ENCODE data around the gene GVQW3.
"Not testable (repeated sequence)": the region's sequence is repeated elsewhere in the genome, so short reads cannot be mapped to it uniquely, and the experiment has no call there.

GVQW3 gene

GRCh38 chr11:76392870-76393269, 11.7 kb downstream of the GVQW3 start:
- no peaks in the 10 kb centered on the region for H3K27me3 Mint-ChIP-seq
- no peaks in the 10 kb centered on the region for H3K9me3 Mint-ChIP-seq
- no peak for ATAC-seq (replicated peaks; ENCODE audit: extremely low read depth, poor library complexity, severe bottlenecking)
- DNase-seq (ENCODE audit: low spot score in 2 of 2) = no peak
- H3K27ac Mint-ChIP-seq (ENCODE audit: low read depth) = no peak overlapping the region
- no peak overlapping the region for H3K4me3 Mint-ChIP-seq
- no peaks in the 10 kb centered on the region for H3K36me3 Mint-ChIP-seq (ENCODE audit: insufficient read depth)
- H3K4me1 Mint-ChIP-seq = no peaks in the 10 kb centered on the region

GRCh38 chr11:76394411-76394810, 13.3 kb downstream of the GVQW3 start:
- Mint-ChIP-seq H3K27ac (ENCODE audit: low read depth) (no peak overlapping the region), H3K4me1 (no peaks in the 10 kb centered on the region)
- DNase-seq (ENCODE audit: low spot score in 2 of 2) = no peak

GRCh38 chr11:76395296-76395695, 14.2 kb downstream of the GVQW3 start:
- Mint-ChIP-seq H3K9me3 (no peaks in the 10 kb centered on the region), H3K27me3 (no peaks in the 10 kb centered on the region), H3K4me3 (no peak overlapping the region), H3K36me3 (ENCODE audit: insufficient read depth) (no peaks in the 10 kb centered on the region), H3K27ac (ENCODE audit: low read depth) (no peak overlapping the region), H3K4me1 (no peaks in the 10 kb centered on the region)
- DNase-seq (ENCODE audit: low spot score in 2 of 2) = no peak
- ATAC-seq (replicated peaks; ENCODE audit: extremely low read depth, poor library complexity, severe bottlenecking) = no peak

More at GRCh38 chr11:76394411-76394810, 13.3 kb downstream of the GVQW3 start:
- Mint-ChIP-seq H3K4me3 (no peak overlapping the region), H3K9me3 (no peaks in the 10 kb centered on the region), H3K36me3 (ENCODE audit: insufficient read depth) (no peaks in the 10 kb centered on the region), H3K27me3 (no peaks in the 10 kb centered on the region)
- ATAC-seq (replicated peaks; ENCODE audit: extremely low read depth, poor library complexity, severe bottlenecking) = no peak

GRCh38 chr11:76397383-76397782, 16.3 kb downstream of the GVQW3 start:
- DNase-seq (ENCODE audit: low spot score in 2 of 2) (no peak), ATAC-seq (replicated peaks; ENCODE audit: extremely low read depth, poor library complexity, severe bottlenecking) (no peak)
- Mint-ChIP-seq H3K36me3 (ENCODE audit: insufficient read depth) (no peaks in the 10 kb centered on the region), H3K27me3 (no peaks in the 10 kb centered on the region), H3K27ac (ENCODE audit: low read depth) (no peak overlapping the region), H3K4me3 (no peak overlapping the region), H3K9me3 (no peaks in the 10 kb centered on the region), H3K4me1 (no peaks in the 10 kb centered on the region)

GRCh38 chr11:76400967-76401366, 19.8 kb downstream of the GVQW3 start:
- ATAC-seq (replicated peaks; ENCODE audit: extremely low read depth, poor library complexity, severe bottlenecking) = no peak
- H3K9me3 Mint-ChIP-seq = no peaks in the 10 kb centered on the region
- H3K27me3 Mint-ChIP-seq = no peaks in the 10 kb centered on the region
- no peaks in the 10 kb centered on the region for H3K4me1 Mint-ChIP-seq
- H3K27ac Mint-ChIP-seq (ENCODE audit: low read depth) = peak overlapping the region; percentile 83
- no peak for DNase-seq (ENCODE audit: low spot score in 2 of 2)
- no peaks in the 10 kb centered on the region for H3K36me3 Mint-ChIP-seq (ENCODE audit: insufficient read depth)
- no peak overlapping the region for H3K4me3 Mint-ChIP-seq

GRCh38 chr11:76401484-76401883, 20.4 kb downstream of the GVQW3 start:
- not testable (repeated sequence) for ATAC-seq (replicated peaks; ENCODE audit: extremely low read depth, poor library complexity, severe bottlenecking); H3K4me3 Mint-ChIP-seq; H3K27ac Mint-ChIP-seq (ENCODE audit: low read depth); H3K9me3 Mint-ChIP-seq; H3K4me1 Mint-ChIP-seq; H3K27me3 Mint-ChIP-seq; DNase-seq (ENCODE audit: low spot score in 2 of 2); H3K36me3 Mint-ChIP-seq (ENCODE audit: insufficient read depth)

GRCh38 chr11:76406359-76406758, 25.2 kb downstream of the GVQW3 start:
- Mint-ChIP-seq H3K9me3 (no peaks in the 10 kb centered on the region), H3K27ac (ENCODE audit: low read depth) (no peak overlapping the region), H3K4me1 (no peaks in the 10 kb centered on the region), H3K4me3 (no peak overlapping the region), H3K27me3 (no peaks in the 10 kb centered on the region), H3K36me3 (ENCODE audit: insufficient read depth) (no peaks in the 10 kb centered on the region)
- no peak for DNase-seq (ENCODE audit: low spot score in 2 of 2)
- ATAC-seq (replicated peaks; ENCODE audit: extremely low read depth, poor library complexity, severe bottlenecking) = no peak

GRCh38 chr11:76408171-76408965, 27.2 kb downstream of the GVQW3 start:
- Mint-ChIP-seq H3K4me1 (no peaks in the 10 kb centered on the region), H3K27me3 (no peaks in the 10 kb centered on the region), H3K36me3 (ENCODE audit: insufficient read depth) (no peaks in the 10 kb centered on the region), H3K27ac (ENCODE audit: low read depth) (no peak overlapping the region), H3K4me3 (no peak overlapping the region), H3K9me3 (no peaks in the 10 kb centered on the region)
- ATAC-seq (replicated peaks; ENCODE audit: extremely low read depth, poor library complexity, severe bottlenecking) (no peak), DNase-seq (ENCODE audit: low spot score in 2 of 2) (no peak)

GRCh38 chr11:76410851-76411357, 29.8 kb downstream of the GVQW3 start:
- DNase-seq (ENCODE audit: low spot score in 2 of 2) = no peak

GRCh38 chr11:76415073-76415472, 34.0 kb downstream of the GVQW3 start:
- no peak overlapping the region for H3K4me3 Mint-ChIP-seq
- H3K36me3 Mint-ChIP-seq (ENCODE audit: insufficient read depth) = no peaks in the 10 kb centered on the region
- peaks cover 7% of the 10 kb centered on the region for H3K27me3 Mint-ChIP-seq
- no peaks in the 10 kb centered on the region for H3K9me3 Mint-ChIP-seq
- no peak for ATAC-seq (replicated peaks; ENCODE audit: extremely low read depth, poor library complexity, severe bottlenecking)
- H3K4me1 Mint-ChIP-seq = no peaks in the 10 kb centered on the region
- no peak overlapping the region for H3K27ac Mint-ChIP-seq (ENCODE audit: low read depth)
- no peak for DNase-seq (ENCODE audit: low spot score in 2 of 2)

More at GRCh38 chr11:76410851-76411357, 29.8 kb downstream of the GVQW3 start:
- Mint-ChIP-seq H3K36me3 (ENCODE audit: insufficient read depth) (no peaks in the 10 kb centered on the region), H3K27ac (ENCODE audit: low read depth) (no peak overlapping the region), H3K4me3 (no peak overlapping the region), H3K27me3 (no peaks in the 10 kb centered on the region), H3K9me3 (no peaks in the 10 kb centered on the region), H3K4me1 (no peaks in the 10 kb centered on the region)
- no peak for ATAC-seq (replicated peaks; ENCODE audit: extremely low read depth, poor library complexity, severe bottlenecking)

- peaks cover 7% of the 10 kb centered on the region for H3K27me3 Mint-ChIP-seq
- no peak for DNase-seq (ENCODE audit: low spot score in 2 of 2)
- no peak for ATAC-seq (replicated peaks; ENCODE audit: extremely low read depth, poor library complexity, severe bottlenecking)
Measured at GRCh38 chr11:76419896-76420295, 38.8 kb downstream of the GVQW3 start.

GRCh38 chr11:76424379-76424778, 43.3 kb downstream of the GVQW3 start:
- no peak overlapping the region for H3K4me3 Mint-ChIP-seq
- H3K27ac Mint-ChIP-seq (ENCODE audit: low read depth) = no peak overlapping the region
- ATAC-seq (replicated peaks; ENCODE audit: extremely low read depth, poor library complexity, severe bottlenecking) (no peak), DNase-seq (ENCODE audit: low spot score in 2 of 2) (no peak)
- H3K27me3 Mint-ChIP-seq = no peaks in the 10 kb centered on the region
- no peaks in the 10 kb centered on the region for H3K9me3 Mint-ChIP-seq
- H3K4me1 Mint-ChIP-seq = peaks cover 10% of the 10 kb centered on the region
- no peaks in the 10 kb centered on the region for H3K36me3 Mint-ChIP-seq (ENCODE audit: insufficient read depth)

More at GRCh38 chr11:76419896-76420295, 38.8 kb downstream of the GVQW3 start:
- Mint-ChIP-seq H3K4me3 (no peak overlapping the region), H3K4me1 (peaks cover 8% of the 10 kb centered on the region), H3K9me3 (no peaks in the 10 kb centered on the region), H3K27ac (ENCODE audit: low read depth) (no peak overlapping the region), H3K36me3 (ENCODE audit: insufficient read depth) (no peaks in the 10 kb centered on the region)

- Mint-ChIP-seq H3K4me1 (peaks cover 10% of the 10 kb centered on the region), H3K4me3 (no peak overlapping the region), H3K36me3 (ENCODE audit: insufficient read depth) (no peaks in the 10 kb centered on the region), H3K27me3 (no peaks in the 10 kb centered on the region), H3K9me3 (no peaks in the 10 kb centered on the region), H3K27ac (ENCODE audit: low read depth) (no peak overlapping the region)
- DNase-seq (ENCODE audit: low spot score in 2 of 2) = no peak
- ATAC-seq (replicated peaks; ENCODE audit: extremely low read depth, poor library complexity, severe bottlenecking) = no peak
Measured at GRCh38 chr11:76424891-76425290, 43.8 kb downstream of the GVQW3 start.
